HCT116 (cell line): Measurements from ENCODE around the gene MRGPRX1.

Source experiments
- CTCF ChIP-seq, 3 experiments: fragments of 200-600 bp in 1 of 3; sonication (generic) in 1 of 3; IDR thresholded peaks in 2 of 3; conservative IDR thresholded peaks in 1 of 3; 2 replicates each; pipeline ENCODE4 v1.5.1; 2012 to 2017; ENCODE audit warnings: low read depth in 2 of 3, low read length in 2 of 3, antibody characterized with exemption in 1 of 3, borderline replicate concordance in 1 of 3, control low read depth in 1 of 3, mild to moderate bottlenecking in 1 of 3, mixed read lengths in 1 of 3, mixed run types in 1 of 3, moderate library complexity in 1 of 3; ENCODE audit not compliant: insufficient read depth in 1 of 3
- FOSL1 ChIP-seq: IDR thresholded peaks from 2 replicates; pipeline ENCODE4 v1.6.1; 2012; ENCODE audit warnings: low read depth
- MAX ChIP-seq: IDR thresholded peaks from 2 replicates; pipeline ENCODE4 v1.6.1; 2012
- REST ChIP-seq: IDR thresholded peaks from 2 replicates; pipeline ENCODE4 v1.6.1; 2012; ENCODE audit warnings: low read depth
- ZBTB33 ChIP-seq: IDR thresholded peaks from 2 replicates; pipeline ENCODE4 v1.6.1; 2011; ENCODE audit warnings: mild to moderate bottlenecking, low read length, moderate library complexity; ENCODE audit not compliant: insufficient replicate concordance; ENCODE audit errors: extremely low read depth

- TF ChIP-seq REST, result no peak
- TF ChIP-seq FOSL1, result no peak
- no peak for TF ChIP-seq CTCF (IDR thresholded peaks at IDR 0.05 in 2 of 3, conservative IDR thresholded peaks at IDR 0.05 in 1 of 3; ENCODE audit: borderline replicate concordance in 1 of 3, insufficient read depth in 1 of 3, low read depth in 2 of 3, low read length in 2 of 3)
- TF ChIP-seq ZBTB33, result no peak
- TF ChIP-seq MAX, result no peak
These were observed 42.7 kb upstream of the MRGPRX1 start for GRCh38 chr11:18981897-18982296.
